HCEC 1CT (cell line): Measurements from ENCODE around the gene CLCNKA.
A peak's percentile ranks its signal among the peaks of the same experiment; 100 is the strongest.

Source experiments
- DNase-seq: peaks from one replicate; pipeline ENCODE4 v3.0.0-alpha.2; 2017

Gene CLCNKA

GRCh38 chr1:16066245-16066644 is 44.4 kb downstream of the CLCNKA start:
- no peak for DNase-seq

GRCh38 chr1:16067127-16067768 is 45.4 kb downstream of the CLCNKA start:
- no peak for DNase-seq

- DNase-seq, result no peak
Observed at GRCh38 chr1:16067933-16068332, 46.1 kb downstream of the CLCNKA start.

DNA sequence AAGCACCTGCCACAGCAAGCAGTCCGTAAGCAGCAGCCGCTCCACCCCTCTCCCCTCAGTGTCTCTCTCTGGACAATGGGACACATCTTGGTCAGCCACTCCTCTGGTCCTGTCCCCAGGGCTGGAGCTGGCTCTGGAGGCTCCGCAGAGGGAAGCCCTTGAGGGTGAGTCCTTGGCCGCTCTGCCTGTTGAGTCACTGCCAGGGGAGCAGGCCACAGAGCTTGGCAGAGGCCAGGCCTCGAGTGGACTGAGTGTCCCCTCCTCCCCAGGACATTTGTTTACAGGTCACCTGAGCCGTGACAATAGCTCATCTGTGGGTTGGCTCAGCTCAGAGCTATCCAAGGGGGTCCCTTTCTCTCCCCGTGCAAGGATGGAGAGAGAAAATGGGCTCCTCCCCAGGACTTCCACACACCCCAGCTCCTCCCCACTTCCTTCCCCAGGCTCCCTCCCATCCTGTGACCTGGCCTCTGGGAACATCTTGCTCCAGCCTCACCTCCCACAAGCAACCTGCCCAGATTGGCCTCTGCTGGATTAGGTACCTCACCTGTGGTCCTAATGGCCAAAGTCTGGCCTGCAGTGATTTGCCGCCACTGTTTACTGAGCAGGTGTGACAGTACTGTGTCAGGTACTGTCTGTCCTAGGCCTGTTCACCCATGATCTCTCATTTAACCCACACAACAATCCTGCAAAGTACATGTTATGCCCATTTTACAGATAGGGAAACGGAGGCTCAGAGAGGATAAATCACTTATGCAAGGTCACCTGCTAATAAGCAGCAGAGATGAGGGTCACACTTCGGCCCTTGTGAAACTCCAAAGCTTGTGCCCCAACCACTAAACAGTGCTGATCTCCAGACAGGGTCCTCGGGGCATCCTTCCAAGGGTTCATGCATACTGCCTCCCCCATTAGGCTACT is 46.8 kb downstream of the CLCNKA start:
- no peak for DNase-seq

DNA sequence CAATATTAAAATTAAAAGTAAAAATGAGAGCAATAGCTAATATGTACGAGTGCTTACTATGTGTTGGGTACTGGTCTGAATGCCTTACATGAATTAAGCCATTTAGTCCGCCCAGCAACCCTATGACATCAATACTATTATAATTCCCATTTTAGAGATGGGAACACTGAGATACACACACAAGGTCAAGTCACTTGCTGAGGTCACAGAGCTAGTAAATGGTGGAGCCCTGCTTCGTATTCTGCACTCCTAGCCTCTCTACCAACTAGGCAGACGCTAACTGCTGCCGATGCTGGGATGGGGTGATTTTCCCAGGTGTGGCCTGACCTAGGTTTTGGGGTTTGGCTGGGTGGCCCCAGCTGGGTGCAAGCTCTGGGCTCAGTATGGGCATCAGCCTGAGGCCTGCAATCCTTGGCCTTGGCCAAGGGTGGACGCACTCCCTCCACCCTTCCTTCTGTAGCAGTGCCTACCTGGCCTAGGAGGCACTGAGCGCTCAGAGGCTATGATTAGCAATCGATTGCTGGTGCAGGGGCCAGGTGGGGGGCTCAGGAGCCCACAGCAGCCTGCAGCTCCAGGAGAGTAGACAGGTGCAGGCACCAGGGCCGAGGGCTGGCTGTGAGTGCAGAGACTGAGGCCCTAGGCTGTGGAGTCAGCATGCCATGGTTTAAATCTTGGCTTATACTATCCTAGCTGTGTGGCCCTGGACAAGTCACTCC is 49.0 kb downstream of the CLCNKA start:
- DNase-seq, result no peak

GRCh38 chr1:16071614-16072013 is 49.8 kb downstream of the CLCNKA start:
- no peak for DNase-seq

GRCh38 chr1:16072095-16072494 is 50.3 kb downstream of the CLCNKA start:
- DNase-seq, result no peak

- DNase-seq, result no peak
Observed at GRCh38 chr1:16072616-16073484, 51.0 kb downstream of the CLCNKA start.

DNA sequence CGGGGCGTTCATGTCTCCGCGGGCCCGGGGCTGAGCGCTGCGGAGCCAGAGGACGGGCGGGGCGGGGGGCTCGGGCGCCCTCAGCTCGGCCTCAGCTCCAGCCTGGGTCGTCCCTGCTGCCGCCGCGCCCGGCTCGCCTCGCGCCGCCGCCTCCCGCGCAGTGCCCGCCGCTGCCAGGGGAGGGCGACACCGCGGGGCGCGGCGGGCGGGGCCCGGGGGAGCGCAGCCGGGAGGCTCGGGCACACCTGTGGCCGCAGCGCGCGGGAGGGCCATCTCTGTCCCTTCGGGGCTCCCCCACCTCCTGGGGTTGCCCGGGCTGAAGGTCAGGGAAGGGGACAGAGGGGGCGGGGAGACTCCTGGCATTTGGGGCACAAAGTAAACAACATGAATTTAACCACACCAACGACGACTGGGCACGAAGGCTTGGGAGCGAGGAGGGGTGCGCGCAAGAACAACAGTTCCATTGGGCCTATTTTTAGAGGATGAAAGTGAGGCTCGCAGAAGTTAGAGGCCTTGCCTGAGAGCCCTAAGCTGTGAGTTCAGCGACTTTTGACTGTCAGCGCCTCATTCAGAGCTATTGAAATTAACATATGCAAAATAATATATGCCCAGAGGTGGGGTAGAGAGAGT is 51.8 kb downstream of the CLCNKA start, which contains the start of gene FAM131C:
Gene FAM131C, minus strand, starts transcription at position 162 of the 630 bp plus-strand sequence. CDS start 209 bp downstream, outside the sequence.
- peak; percentile 22 for DNase-seq

- DNase-seq, result no peak
Observed at GRCh38 chr1:16074217-16074616, 52.4 kb downstream of the CLCNKA start.

DNA sequence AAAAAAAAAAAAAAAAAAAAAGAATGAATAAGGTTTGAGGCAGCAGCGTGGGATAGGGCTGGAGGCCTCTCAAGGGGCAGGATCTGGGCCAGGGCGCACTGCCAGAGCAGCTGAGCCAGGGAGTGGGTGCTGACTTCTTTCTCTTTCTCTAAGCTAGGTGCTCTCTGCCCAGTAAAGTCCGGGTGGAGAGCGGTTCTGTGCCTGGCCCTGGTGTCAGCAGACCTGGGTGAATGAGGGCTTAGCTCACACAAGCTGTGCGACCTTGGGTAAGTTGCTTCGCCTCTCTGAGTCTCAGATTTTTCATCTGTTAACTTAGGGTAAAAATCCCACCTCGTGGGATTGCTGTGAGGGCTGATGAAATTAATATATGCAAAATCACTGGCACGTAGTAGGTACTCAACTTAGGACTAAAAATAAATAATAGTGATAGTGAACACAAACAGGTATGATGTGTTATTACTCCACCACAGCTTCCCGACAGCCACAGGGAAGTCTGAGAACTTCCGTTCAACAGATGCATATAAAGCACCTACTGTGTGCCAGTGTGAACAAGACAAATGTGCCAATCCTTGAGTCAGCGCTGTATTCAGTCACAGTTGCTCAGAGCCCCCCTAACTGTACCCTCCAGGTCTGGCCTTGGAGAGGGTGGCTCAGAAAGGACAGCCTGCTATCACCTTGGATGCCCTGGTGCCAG is 53.6 kb downstream of the CLCNKA start:
- DNase-seq, result peak; percentile 73

DNA sequence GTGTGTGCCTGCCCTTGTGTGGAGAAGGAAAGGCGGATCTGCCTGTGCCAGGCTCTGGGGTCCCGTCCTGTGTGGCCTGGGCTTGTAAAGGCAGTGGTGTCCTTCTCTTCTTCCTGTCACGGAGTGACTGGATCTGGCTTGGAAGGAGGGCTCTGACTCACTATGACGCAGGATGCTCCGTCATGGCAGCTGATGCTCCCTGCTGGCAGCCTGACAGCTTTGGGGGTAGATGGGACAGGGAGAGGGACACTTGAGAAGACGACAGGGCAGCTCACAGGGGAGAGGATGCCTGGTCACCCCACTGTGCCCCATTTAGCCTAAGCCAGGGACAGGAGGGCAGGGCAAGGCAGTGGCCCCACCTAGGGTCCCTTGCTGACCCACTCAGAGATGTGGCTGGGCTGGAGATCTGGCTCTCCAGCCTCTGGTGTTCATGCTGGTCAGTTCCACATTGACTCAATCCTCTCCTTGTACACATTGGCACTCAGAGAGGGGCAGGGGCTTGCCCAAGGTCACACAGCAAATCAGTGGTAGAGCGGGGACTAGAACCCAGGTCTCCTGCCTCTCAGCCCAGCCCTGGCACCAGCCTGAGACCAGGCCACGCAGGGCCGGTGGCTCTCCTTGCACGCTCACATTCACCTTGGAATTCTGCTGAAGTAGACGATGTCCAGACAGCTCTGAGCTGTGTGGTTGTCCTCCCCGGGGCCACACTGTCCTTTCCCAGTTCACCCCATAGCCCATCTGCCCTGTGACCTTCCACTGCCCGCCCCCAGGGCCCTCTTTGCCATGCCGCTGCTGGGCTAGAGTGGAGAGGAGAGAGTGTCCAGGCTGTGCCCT is 54.4 kb downstream of the CLCNKA start:
- DNase-seq, result peak; percentile 90

- no peak for DNase-seq
Observed at GRCh38 chr1:16076865-16077238, 55.0 kb downstream of the CLCNKA start.

DNA sequence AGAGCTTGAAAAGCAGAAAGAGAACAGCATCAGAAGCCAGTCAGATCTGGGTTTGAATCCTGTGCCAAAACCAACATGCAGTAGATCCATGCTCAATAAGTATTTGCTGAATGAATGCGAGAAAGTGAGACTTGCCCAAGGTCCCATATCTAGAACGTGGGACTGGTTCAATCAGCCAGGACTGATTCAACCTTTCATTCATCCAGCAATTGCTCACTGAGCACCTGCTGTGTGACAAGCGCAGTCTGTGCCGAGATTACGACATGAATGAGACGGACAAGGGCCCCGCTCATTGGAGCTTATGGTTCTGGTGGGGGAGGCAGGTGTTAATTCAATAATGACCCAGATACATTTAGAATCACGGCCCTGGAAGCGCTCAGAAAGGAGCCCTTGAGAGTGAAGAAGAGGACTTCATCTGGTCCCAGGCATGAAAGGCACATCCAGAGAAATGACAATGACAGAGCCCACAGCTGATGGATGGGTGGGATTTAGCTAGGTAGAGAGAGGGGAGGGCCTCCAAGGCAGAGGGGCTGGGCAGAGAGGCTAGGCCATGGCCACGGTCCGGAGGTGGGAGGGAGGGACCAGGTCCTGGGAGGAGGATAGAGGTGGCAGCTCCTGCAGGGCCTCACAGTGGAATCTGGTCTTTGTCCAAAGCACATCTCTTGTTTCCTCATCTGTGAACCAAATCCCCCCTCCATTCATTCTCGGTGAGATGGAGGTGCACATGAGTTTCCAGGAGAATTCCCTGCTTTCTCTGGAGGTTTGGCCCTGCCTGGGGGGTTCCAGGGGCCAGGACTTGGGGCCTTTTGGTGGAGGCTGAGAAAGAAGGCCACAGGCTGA is 55.8 kb downstream of the CLCNKA start:
- DNase-seq, result no peak

- peak; percentile 71 for DNase-seq
Observed at GRCh38 chr1:16078925-16079656, 57.3 kb downstream of the CLCNKA start.

- DNase-seq, result no peak
Observed at GRCh38 chr1:16080422-16081150, 58.8 kb downstream of the CLCNKA start.

DNA sequence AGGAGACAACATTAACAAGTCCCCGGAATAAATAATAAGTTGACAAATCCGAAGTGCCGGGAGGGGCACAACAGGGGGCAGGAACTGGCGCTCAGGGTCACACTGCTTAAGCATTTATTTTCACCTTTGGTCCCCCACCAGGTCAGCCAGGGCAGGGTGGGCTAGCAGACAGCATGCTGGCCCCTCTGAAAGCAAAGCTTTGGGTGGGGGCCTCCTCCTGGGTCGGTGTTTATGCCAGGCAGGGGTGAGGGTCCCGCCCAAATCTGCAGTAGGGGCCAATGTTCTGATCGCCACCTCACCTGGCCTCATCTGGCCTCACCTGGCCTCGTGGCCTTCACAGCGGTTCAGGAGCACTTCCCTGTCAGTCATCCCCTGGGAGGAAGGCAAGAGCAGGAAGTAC is 59.8 kb downstream of the CLCNKA start:
- DNase-seq, result no peak
